ENCODE measurements around the gene AIFM3.
"Not testable (repeated sequence)": the region's sequence is repeated elsewhere in the genome, so short reads cannot be mapped to it uniquely, and the experiment has no call there.

AIFM3 gene

GRCh38 chr22:20968281-20968977 is 1.4 kb downstream of the AIFM3 start:
- H3K36me3 ChIP-seq (ENCODE audit: insufficient read depth, low read length) = no peaks in the 10 kb centered on the region
- H3K27me3 ChIP-seq (ENCODE audit: insufficient read depth, low read length) = peaks cover 6% of the 10 kb centered on the region
- no peak overlapping the region for H3K4me3 ChIP-seq (ENCODE audit: low read depth, low read length)
- H2AFZ ChIP-seq (ENCODE audit: low read length, unreplicated experiment) = no peak overlapping the region
- H3K27ac ChIP-seq (ENCODE audit: low read depth, low read length) = no peak overlapping the region
- no peaks in the 10 kb centered on the region for H3K4me1 ChIP-seq (ENCODE audit: control insufficient read depth, insufficient read depth, low read length, unreplicated experiment)
- no peaks in the 10 kb centered on the region for H3K79me2 ChIP-seq (ENCODE audit: control insufficient read depth, insufficient read depth, low read length, unreplicated experiment)

- no peak overlapping the region for H3K4me3 ChIP-seq (ENCODE audit: low read depth, low read length)
- no peaks in the 10 kb centered on the region for H3K27me3 ChIP-seq (ENCODE audit: insufficient read depth, low read length)
- H2AFZ ChIP-seq (ENCODE audit: low read length, unreplicated experiment) = no peak overlapping the region
- H3K27ac ChIP-seq (ENCODE audit: low read depth, low read length) = no peak overlapping the region
- no peaks in the 10 kb centered on the region for H3K79me2 ChIP-seq (ENCODE audit: control insufficient read depth, insufficient read depth, low read length, unreplicated experiment)
- H3K36me3 ChIP-seq (ENCODE audit: insufficient read depth, low read length) = no peaks in the 10 kb centered on the region
- H3K4me1 ChIP-seq (ENCODE audit: control insufficient read depth, insufficient read depth, low read length, unreplicated experiment) = no peaks in the 10 kb centered on the region
Measured at GRCh38 chr22:20970939-20971657, 4.0 kb downstream of the AIFM3 start.

GRCh38 chr22:20972014-20972694 is 5.1 kb downstream of the AIFM3 start:
- H3K79me2 ChIP-seq (ENCODE audit: control insufficient read depth, insufficient read depth, low read length, unreplicated experiment); H3K27me3 ChIP-seq (ENCODE audit: insufficient read depth, low read length); H3K4me1 ChIP-seq (ENCODE audit: control insufficient read depth, insufficient read depth, low read length, unreplicated experiment); H2AFZ ChIP-seq (ENCODE audit: low read length, unreplicated experiment); H3K27ac ChIP-seq (ENCODE audit: low read depth, low read length); H3K4me3 ChIP-seq (ENCODE audit: low read depth, low read length); H3K36me3 ChIP-seq (ENCODE audit: insufficient read depth, low read length): not testable (repeated sequence)

- no peaks in the 10 kb centered on the region for H3K79me2 ChIP-seq (ENCODE audit: control insufficient read depth, insufficient read depth, low read length, unreplicated experiment)
- H3K27me3 ChIP-seq (ENCODE audit: insufficient read depth, low read length) = no peaks in the 10 kb centered on the region
- H3K36me3 ChIP-seq (ENCODE audit: insufficient read depth, low read length) = no peaks in the 10 kb centered on the region
- no peak overlapping the region for H3K27ac ChIP-seq (ENCODE audit: low read depth, low read length)
- no peak overlapping the region for H3K4me3 ChIP-seq (ENCODE audit: low read depth, low read length)
- H3K4me1 ChIP-seq (ENCODE audit: control insufficient read depth, insufficient read depth, low read length, unreplicated experiment) = no peaks in the 10 kb centered on the region
- H2AFZ ChIP-seq (ENCODE audit: low read length, unreplicated experiment) = no peak overlapping the region
Measured at GRCh38 chr22:20972933-20973577, 6.0 kb downstream of the AIFM3 start.

GRCh38 chr22:20973634-20974286 is 6.7 kb downstream of the AIFM3 start:
- H3K27me3 ChIP-seq (ENCODE audit: insufficient read depth, low read length) = no peaks in the 10 kb centered on the region
- no peak overlapping the region for H2AFZ ChIP-seq (ENCODE audit: low read length, unreplicated experiment)
- H3K4me3 ChIP-seq (ENCODE audit: low read depth, low read length) = no peak overlapping the region
- H3K36me3 ChIP-seq (ENCODE audit: insufficient read depth, low read length) = no peaks in the 10 kb centered on the region
- no peaks in the 10 kb centered on the region for H3K79me2 ChIP-seq (ENCODE audit: control insufficient read depth, insufficient read depth, low read length, unreplicated experiment)
- H3K27ac ChIP-seq (ENCODE audit: low read depth, low read length) = no peak overlapping the region
- H3K4me1 ChIP-seq (ENCODE audit: control insufficient read depth, insufficient read depth, low read length, unreplicated experiment) = no peaks in the 10 kb centered on the region

GRCh38 chr22:20974336-20974955 is 7.4 kb downstream of the AIFM3 start:
- Histone ChIP-seq H2AFZ (ENCODE audit: low read length, unreplicated experiment) (no peak overlapping the region), H3K79me2 (ENCODE audit: control insufficient read depth, insufficient read depth, low read length, unreplicated experiment) (no peaks in the 10 kb centered on the region), H3K4me3 (ENCODE audit: low read depth, low read length) (no peak overlapping the region), H3K27ac (ENCODE audit: low read depth, low read length) (no peak overlapping the region), H3K36me3 (ENCODE audit: insufficient read depth, low read length) (no peaks in the 10 kb centered on the region), H3K27me3 (ENCODE audit: insufficient read depth, low read length) (no peaks in the 10 kb centered on the region), H3K4me1 (ENCODE audit: control insufficient read depth, insufficient read depth, low read length, unreplicated experiment) (no peaks in the 10 kb centered on the region)

- Histone ChIP-seq H3K4me1 (ENCODE audit: control insufficient read depth, insufficient read depth, low read length, unreplicated experiment) (no peaks in the 10 kb centered on the region), H3K79me2 (ENCODE audit: control insufficient read depth, insufficient read depth, low read length, unreplicated experiment) (no peaks in the 10 kb centered on the region), H3K36me3 (ENCODE audit: insufficient read depth, low read length) (no peaks in the 10 kb centered on the region), H3K4me3 (ENCODE audit: low read depth, low read length) (no peak overlapping the region), H3K27ac (ENCODE audit: low read depth, low read length) (no peak overlapping the region), H2AFZ (ENCODE audit: low read length, unreplicated experiment) (no peak overlapping the region), H3K27me3 (ENCODE audit: insufficient read depth, low read length) (no peaks in the 10 kb centered on the region)
Measured at GRCh38 chr22:20975541-20976290, 8.7 kb downstream of the AIFM3 start.

- Histone ChIP-seq H3K27ac (ENCODE audit: low read depth, low read length) (no peak overlapping the region), H3K27me3 (ENCODE audit: insufficient read depth, low read length) (no peaks in the 10 kb centered on the region), H2AFZ (ENCODE audit: low read length, unreplicated experiment) (no peak overlapping the region), H3K79me2 (ENCODE audit: control insufficient read depth, insufficient read depth, low read length, unreplicated experiment) (no peaks in the 10 kb centered on the region), H3K4me1 (ENCODE audit: control insufficient read depth, insufficient read depth, low read length, unreplicated experiment) (no peaks in the 10 kb centered on the region), H3K36me3 (ENCODE audit: insufficient read depth, low read length) (no peaks in the 10 kb centered on the region), H3K4me3 (ENCODE audit: low read depth, low read length) (no peak overlapping the region)
Measured at GRCh38 chr22:20976291-20976877, 9.3 kb downstream of the AIFM3 start.

- H3K36me3 ChIP-seq (ENCODE audit: insufficient read depth, low read length) = no peaks in the 10 kb centered on the region
Measured at GRCh38 chr22:20977019-20977418, 10.0 kb downstream of the AIFM3 start.

More at GRCh38 chr22:20977019-20977418, 10.0 kb downstream of the AIFM3 start:
- Histone ChIP-seq H3K4me3 (ENCODE audit: low read depth, low read length) (no peak overlapping the region), H3K27me3 (ENCODE audit: insufficient read depth, low read length) (no peaks in the 10 kb centered on the region), H3K4me1 (ENCODE audit: control insufficient read depth, insufficient read depth, low read length, unreplicated experiment) (no peaks in the 10 kb centered on the region), H3K27ac (ENCODE audit: low read depth, low read length) (no peak overlapping the region), H2AFZ (ENCODE audit: low read length, unreplicated experiment) (no peak overlapping the region), H3K79me2 (ENCODE audit: control insufficient read depth, insufficient read depth, low read length, unreplicated experiment) (no peaks in the 10 kb centered on the region)
